HG02885 (cell line): ENCODE results near the gene CEP128.

Experiments
- ATAC-seq: cut with Tn5 transposase; IDR thresholded peaks from one replicate; pipeline ENCODE4 v1.9.1; 2021; ENCODE audit warnings: mild to moderate bottlenecking; ENCODE audit not compliant: unreplicated experiment, poor library complexity

The CEP128 gene

DNA sequence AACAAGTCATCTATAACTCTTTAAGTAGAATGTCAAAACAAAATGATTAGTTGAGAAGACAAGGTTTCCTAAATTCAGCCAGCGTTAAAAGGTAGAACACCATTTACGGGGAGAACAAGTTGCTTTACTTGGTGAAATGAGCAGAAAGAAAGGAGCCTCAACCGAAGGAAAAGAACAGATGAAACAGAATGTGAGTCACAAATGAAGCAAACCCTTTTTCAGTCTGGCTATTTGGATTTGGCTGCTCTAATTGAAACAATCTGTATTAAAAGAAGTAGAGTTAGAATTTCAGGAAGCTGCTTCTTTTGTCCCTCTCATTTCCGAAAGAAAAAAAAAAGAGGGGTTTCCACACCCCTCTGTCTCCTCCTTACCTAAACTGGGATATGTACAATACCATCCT is 34.6 kb downstream of the CEP128 start:
- no peak for ATAC-seq

DNA sequence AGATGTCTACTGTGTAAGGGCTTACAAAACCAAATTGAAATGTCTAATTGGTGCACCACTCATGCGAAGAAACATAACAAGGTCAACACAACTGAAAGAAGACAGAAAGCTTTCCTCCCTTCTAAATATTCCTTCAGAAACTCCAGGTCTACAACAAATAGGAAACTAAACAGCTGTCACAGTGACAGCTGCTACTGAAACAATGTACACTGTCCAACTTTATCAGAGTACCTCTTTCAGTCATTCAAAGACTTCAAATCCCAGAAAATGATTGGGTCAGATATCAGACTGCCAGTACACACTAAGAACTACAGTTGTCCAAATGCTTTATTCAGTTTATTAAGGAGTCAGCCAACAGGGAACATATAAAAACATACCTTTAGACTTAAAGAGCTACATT is 35.2 kb downstream of the CEP128 start:
- ATAC-seq, result no peak

DNA sequence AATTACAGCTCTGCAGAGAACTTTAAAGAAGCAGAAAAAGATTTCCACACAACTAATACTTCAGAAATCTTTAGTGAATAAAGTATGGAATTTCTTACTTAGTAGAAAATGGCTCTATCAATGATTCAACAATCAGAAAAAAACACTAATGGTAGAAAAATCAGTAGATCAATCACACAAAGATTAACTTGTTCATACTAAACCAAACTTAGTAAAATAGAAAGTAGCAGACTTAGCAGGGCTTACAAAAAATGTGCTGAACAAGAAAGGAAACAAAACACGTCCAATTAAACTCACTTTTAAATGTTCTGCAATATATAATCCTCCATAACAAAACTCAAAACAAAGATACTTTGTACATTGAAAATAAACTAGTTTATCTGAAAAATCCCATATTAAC is 38.9 kb downstream of the CEP128 start:
- ATAC-seq, result no peak

DNA sequence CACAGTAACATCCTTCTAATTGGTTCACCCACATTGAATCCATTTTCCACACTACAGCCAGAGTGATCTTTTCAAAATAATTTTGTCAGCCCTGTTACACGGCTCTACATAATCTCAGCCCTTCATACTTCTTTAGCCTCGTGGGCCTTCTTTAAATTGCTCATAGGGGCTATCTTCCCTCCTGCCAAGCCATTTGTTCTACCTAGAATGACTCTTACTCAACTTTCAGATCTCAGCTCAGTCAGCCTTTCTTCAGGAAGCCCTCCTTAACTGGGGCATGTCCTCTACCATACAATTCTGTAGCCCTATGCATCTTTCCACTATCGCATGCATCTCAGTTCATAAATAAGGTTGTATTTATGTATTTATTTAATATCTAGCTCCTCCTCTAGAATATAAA is 39.7 kb downstream of the CEP128 start:
- ATAC-seq, result no peak

DNA sequence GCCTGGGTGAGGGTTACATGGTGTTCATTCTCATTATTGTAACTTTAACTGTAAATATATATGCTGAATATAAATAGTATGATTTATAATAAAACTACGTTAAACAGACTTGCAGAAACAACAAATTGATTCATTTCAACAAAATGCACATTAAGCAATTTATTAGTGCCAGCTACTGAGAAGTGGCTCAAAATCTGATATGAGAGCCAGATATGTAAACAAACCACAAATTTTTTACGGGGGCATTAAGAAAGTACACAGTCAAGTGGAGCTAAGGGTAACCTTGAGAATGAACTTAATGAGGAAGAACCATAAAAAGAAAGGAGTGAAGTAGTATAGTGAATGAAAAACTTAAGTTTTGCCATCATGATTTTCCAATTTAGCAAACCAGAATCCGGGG is 40.3 kb downstream of the CEP128 start:
- no peak for ATAC-seq

DNA sequence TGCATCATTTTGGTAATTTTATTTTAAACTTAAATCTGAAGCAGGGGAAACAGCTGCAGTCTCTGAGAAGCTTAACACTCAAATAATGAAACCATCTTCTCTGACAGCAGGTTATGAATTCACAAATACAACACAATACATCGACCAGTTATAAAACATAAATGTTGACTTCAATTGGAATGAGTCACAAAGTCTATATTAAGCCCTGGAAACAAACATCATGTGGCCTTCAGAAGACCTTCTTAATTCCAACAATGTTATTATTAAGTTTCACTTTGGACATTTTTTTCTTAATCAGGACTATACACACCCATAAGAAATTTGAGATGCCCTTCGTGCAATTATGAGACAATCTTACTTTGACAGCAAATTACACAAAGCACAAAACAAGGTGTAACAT is 68.9 kb downstream of the CEP128 start:
- ATAC-seq, result no peak

DNA sequence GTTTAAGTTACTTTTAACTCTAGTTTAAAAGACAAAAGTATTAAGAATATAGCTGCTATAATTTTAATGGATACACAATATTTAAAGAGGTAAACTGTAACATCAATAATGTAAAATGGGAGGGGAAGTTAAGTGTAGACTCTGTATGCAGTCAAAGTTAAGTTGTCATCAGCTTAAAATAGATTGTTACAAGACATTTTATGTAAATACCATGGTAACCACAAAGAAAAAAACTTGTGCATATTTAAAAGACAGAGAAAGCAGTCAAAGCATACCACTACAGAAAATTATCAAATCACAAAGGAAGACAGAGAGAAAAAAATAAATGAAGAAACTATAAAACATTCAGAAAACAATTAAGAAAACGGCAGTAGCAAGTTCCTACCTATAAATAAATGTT is 73.3 kb downstream of the CEP128 start:
- ATAC-seq, result no peak

DNA sequence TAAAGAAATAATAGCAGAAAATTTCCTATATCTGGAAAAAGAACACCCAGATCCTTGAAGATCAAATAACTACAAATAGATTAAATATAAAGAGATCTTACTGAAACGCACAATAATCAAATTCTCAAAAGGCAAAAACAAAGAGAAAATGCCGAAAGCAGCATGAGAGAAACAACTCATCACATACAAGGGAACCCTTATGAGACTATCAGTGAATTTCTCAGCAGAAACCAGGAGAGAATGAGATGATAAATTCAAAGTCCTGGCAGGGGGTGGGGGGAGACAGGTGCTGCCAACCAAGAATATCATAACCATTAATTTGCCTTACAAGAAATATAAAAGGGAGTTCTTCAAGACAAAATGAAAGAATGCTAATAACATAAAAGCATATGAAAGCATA is 73.7 kb downstream of the CEP128 start:
- ATAC-seq, result no peak

GRCh38 chr14:80867091-80867490 is 74.4 kb downstream of the CEP128 start:
- no peak for ATAC-seq

- no peak for ATAC-seq
These were observed 76.0 kb downstream of the CEP128 start for GRCh38 chr14:80865565-80865964.

- no peak for ATAC-seq
These were observed 78.6 kb downstream of the CEP128 start for GRCh38 chr14:80862983-80863382.

GRCh38 chr14:80862541-80862940 is 79.0 kb downstream of the CEP128 start:
- ATAC-seq, result no peak

GRCh38 chr14:80850197-80850814 is 91.2 kb downstream of the CEP128 start:
- ATAC-seq, result peak; percentile 64

DNA sequence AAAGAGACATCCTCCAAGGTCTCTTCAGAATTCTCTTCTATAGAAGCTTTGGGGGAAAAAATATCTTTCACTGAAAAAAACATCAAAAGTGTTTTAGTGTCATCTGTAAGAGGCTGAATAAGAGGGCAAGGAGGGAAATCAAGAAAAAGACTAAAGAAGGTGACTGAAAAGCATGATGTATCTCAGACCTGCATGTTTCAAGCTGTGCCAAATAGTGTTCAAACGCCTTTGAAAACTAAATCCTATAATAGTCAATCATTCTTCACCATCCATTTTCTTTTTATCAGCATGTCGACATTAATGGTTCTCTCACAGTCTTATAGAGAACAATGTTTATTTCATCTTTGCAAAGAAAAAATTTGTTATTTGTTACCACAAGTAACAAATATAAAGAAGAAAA is 94.5 kb downstream of the CEP128 start:
- ATAC-seq, result no peak

DNA sequence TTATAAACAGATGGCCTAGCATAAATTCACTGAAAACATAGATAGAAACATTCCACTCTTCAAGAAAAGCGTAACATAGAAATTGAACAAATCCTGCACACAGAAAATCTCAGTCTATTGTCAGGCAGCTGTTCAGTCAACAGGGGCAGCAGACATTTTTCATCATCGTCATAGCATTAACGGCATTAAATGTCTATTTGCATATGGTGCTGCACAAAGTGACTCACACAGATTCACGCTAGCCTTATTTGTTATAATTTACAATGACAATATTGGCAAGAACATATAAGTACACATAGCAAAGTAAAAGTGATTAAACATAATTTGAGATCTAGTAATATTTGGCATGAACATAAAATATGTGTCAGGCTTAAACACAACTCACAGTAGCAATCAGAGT is 95.7 kb downstream of the CEP128 start:
- ATAC-seq, result no peak

DNA sequence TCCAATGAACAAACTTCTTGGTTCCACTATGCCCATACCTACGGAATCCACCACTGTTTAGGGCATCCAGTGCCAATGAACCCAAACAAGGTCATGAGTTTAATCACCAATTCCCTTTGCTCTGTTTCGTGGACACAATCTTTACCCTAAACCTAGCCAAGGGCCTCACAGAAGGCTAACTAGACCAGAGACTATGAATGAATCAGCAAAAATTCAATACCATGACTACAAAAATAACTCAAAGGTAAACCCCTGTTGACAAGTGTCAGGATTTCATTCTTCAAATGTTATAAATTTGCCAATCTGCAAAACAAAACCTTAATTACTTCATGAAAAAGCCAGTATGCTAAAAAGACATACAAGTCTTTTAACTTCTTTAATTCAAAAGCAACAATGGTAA is 96.7 kb downstream of the CEP128 start:
- ATAC-seq, result no peak

DNA sequence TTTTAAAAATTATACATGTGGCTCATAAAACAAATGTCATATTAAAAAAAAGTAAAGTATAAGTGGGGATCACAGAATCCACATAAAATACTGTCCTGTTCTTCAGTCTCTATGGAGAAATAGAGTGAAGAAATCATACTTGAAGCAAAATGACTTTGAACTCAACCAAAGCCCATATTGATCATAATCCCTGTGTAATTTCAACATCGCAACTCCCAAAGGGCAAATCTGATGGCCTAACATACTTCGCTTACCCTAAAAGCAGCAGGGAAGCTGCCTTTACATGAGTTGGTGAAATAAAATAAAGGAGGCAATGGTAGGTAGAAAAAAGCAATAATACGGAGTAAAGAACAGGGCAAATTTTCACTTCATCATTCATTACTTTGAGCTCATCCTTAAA is 101.8 kb downstream of the CEP128 start:
- ATAC-seq, result no peak

GRCh38 chr14:80809663-80810062 is 131.9 kb downstream of the CEP128 start:
- ATAC-seq, result no peak

GRCh38 chr14:80805136-80805535 is 136.4 kb downstream of the CEP128 start:
- no peak for ATAC-seq

GRCh38 chr14:80798878-80799277 is 142.7 kb downstream of the CEP128 start:
- ATAC-seq, result no peak

DNA sequence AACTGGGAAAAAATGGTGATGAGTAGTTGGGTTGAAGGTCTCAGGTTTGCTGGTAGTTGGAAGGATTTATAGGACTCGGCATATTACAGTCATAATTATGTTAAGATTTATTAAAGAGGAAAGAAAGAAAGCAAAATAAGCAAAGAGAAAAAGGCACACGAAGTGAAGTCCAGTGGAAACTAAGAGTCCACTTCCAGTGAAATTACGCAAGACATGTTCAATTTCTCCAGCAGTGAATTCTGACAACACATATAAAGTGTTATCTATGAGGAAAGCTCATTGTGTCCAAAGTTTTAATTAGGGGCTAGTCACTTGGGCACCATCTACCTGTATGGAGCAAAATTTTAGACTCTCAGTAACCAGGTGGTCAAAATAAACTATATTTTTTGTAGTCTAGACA is 143.3 kb downstream of the CEP128 start:
- ATAC-seq, result no peak

GRCh38 chr14:80792771-80793170 is 148.8 kb downstream of the CEP128 start:
- ATAC-seq, result no peak

DNA sequence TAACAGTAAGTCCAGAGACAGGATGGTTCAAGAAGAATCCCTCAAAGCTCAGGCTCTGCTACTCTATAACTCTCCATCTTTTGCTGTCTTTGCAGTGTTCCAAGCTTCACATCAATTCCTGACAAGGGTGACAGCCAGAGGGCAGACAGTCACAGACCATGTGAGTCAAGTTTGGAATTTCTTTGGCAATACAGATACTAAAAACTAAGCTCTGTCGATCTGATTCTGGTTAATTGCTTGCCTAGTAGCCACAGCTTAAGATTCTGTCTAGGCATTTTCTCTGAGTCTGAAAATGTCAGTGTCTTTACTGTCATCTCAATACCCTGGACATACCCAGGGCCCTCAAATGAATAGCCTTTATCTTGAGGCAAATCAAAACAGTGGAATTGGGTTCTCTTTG is 153.7 kb downstream of the CEP128 start:
- no peak for ATAC-seq
